Erythroblast (primary cell): Measurements from ENCODE around the gene EVA1B.

ENCODE experiments used
- GATA1 ChIP-seq: IDR thresholded peaks from 2 replicates; pipeline ENCODE4 v1.6.1; 2011; ENCODE audit warnings: low read depth, mild to moderate bottlenecking, control low read depth, low read length, moderate library complexity
- POLR2A ChIP-seq: IDR thresholded peaks from 2 replicates; pipeline ENCODE4 v1.6.1; 2011; ENCODE audit warnings: mild to moderate bottlenecking, low read length

- TF ChIP-seq POLR2A (no peak), GATA1 (no peak)
These were observed 20.4 kb upstream of the EVA1B start for GRCh38 chr1:36343651-36344394.
